Lower leg skin (tissue), 3 donors: Measurements from ENCODE around the gene KCNH3.

ENCODE experiments used
- POLR2A ChIP-seq, 2 donors: fragments of 450-650 bp; IDR thresholded peaks; one replicate each; pipeline ENCODE4 v1.6.1; 2016 to 2017; ENCODE audit warnings: antibody characterized with exemption in 2 of 2, mild to moderate bottlenecking in 1 of 2, moderate library complexity in 1 of 2
- TF ChIP-seq, protein P1 (sequence below), 3 donors: fragments of 450-650 bp; IDR thresholded peaks; one replicate each; pipeline ENCODE4 v1.5.1; 2016; ENCODE audit warnings: antibody characterized with exemption in 3 of 3, mild to moderate bottlenecking in 3 of 3, moderate library complexity in 2 of 3

DNA sequence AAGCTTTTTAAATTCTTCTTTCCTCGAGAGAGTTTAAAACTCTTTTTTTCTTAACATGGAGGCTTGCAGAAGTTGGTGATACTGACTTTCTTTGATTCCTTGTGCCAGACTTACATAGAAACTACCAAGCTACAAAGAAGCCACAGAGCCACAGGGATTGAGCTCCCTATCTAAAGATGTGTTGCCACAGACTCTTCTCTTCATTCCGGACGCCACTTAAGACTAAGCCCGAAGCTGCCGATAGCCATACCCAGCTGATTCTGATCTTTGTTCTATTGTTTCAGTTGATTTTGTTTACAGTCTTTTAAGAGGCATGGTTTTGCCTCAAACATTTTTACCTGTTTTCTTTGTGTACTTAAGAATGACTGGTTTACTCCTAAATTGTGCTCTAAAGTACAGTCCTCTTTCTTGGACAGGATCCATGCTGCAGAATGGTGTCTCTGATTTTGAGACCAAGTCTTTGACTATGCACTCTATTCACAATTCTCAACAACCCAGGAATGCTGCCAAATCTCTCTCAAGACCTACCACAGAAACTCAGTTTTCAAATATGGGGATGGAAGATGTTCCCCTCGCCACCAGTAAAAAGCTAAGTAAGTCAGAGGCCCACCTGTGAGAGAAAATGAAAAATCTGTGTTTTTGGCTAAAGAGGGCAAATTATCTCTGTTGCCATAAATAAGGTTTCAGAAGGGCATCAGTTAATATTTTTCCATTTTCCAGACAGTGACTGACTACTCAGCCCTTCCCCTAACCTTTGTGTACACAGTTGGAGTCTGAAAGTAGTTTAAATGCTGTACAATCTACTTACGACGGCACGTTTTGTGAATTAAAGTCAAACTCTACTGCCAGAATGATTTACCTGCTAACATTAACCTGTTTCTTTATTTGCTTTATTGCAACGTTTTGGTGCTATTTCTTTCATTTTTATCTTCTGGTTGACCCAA, 42.1 kb upstream of the KCNH3 start:
- TF ChIP-seq, protein P1, sequence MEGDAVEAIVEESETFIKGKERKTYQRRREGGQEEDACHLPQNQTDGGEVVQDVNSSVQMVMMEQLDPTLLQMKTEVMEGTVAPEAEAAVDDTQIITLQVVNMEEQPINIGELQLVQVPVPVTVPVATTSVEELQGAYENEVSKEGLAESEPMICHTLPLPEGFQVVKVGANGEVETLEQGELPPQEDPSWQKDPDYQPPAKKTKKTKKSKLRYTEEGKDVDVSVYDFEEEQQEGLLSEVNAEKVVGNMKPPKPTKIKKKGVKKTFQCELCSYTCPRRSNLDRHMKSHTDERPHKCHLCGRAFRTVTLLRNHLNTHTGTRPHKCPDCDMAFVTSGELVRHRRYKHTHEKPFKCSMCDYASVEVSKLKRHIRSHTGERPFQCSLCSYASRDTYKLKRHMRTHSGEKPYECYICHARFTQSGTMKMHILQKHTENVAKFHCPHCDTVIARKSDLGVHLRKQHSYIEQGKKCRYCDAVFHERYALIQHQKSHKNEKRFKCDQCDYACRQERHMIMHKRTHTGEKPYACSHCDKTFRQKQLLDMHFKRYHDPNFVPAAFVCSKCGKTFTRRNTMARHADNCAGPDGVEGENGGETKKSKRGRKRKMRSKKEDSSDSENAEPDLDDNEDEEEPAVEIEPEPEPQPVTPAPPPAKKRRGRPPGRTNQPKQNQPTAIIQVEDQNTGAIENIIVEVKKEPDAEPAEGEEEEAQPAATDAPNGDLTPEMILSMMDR (IDR thresholded peaks at IDR 0.05), result no peak
- TF ChIP-seq POLR2A (IDR thresholded peaks at IDR 0.05), result no peak
